Activated naive CD4-positive, alpha-beta T cell treated with anti-CD3 and anti-CD28 coated beads for 36 hours (primary cell): ENCODE measurements around the gene FOXO6. TPM values are rescaled to one million over a fixed set of nuclear protein-coding genes. Genes with fewer than 3 reads are reported as not detected.
A peak's percentile ranks its signal among the peaks of the same experiment; 100 is the strongest.

Experiments used
- CTCF ChIA-PET: fragments of 350-600 bp; sonication (Branson Sonifier 250); formaldehyde crosslinking; loops from one replicate; lab custom pipeline; 2021; ENCODE audit warnings: antibody characterized with exemption; lab: Charles Lee
- DNase-seq: peaks from one replicate; pipeline ENCODE4 v3.0.0-alpha.2; 2020
- H3K27ac Mint-ChIP-seq: one replicate; pipeline ENCODE4 v1.8.0; 2021; ENCODE audit warnings: mild to moderate bottlenecking, mixed read lengths
- H3K27me3 Mint-ChIP-seq: one replicate; pipeline ENCODE4 v1.8.0; 2021; ENCODE audit warnings: low read depth, mixed read lengths
- H3K36me3 Mint-ChIP-seq: one replicate; pipeline ENCODE4 v1.8.0; 2021; ENCODE audit warnings: low read depth, mixed read lengths
- H3K4me1 Mint-ChIP-seq: one replicate; pipeline ENCODE4 v1.8.0; 2021; ENCODE audit warnings: low read depth, mixed read lengths
- H3K4me3 Mint-ChIP-seq: one replicate; pipeline ENCODE4 v1.8.0; 2021; ENCODE audit warnings: mild to moderate bottlenecking, moderate library complexity, mixed read lengths
- H3K9me3 Mint-ChIP-seq: one replicate; pipeline ENCODE4 v1.8.0; 2021; ENCODE audit warnings: mixed read lengths
- intact Hi-C: fragments of 100-400 bp; cut with micrococcal nuclease; formaldehyde crosslinking; loops from one replicate; pipeline ENCODE4 v1.15.1; 2023
- total RNA-seq, 2 experiments: library from RNA; stranded (reverse); gene quantifications; one replicate each; pipeline ENCODE4 v1.2.3, GENCODE V29; 2021

Gene FOXO6
- total RNA-seq, 2 experiments from 2014 or later = 0.15 TPM; not detected in 1

DNA sequence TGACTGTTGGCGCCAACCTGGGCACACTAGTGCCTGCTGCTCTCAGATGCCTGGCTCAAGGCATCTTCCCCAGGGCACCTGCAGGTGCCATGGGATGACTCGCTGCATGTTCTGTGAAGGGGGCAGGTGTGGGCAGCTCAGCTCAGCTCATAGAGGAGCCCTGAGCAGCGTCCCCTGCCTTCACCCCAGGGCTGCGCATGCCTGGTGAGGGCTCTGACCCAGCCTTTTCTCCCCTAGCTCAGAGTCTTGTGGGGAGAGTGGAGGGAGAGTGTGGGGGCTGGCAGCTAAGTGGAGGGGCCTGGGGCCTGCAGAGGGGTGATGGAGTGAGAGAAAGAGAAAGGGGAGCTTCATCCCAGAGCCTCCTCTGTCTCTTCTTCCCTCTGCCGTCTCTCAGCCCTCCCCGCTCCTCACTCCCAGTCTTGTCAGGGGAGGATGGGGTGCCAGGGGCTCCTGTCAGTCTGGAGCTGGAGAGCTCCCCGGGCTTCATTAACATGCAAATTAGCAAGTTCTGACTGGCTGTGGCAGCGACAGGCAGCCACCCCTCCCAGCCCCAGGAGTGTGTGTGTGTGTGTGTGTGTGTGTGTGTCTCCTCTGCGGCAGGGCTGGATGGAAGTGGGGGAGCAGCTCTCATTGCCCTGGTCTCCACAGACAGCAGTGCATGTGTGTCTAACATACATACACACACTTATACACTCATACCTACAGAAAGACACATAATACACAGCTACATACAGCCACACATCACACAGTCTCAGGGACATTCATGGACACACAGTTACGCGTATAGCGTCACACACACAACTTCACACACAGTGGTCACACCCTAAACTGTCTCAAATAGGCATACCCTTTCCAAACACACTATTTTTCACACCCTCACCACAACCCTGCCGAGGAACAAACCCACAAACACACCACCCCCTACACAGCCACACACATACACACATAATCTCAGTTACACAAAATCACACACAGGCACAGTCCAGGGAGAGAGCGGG, 34.0 kb downstream of the FOXO6 start:
- intact Hi-C loops = no loop called here
- H3K27me3 Mint-ChIP-seq = peaks cover 15% of the 10 kb centered on the region
- no peak overlapping the region for H3K4me3 Mint-ChIP-seq
- H3K4me1 Mint-ChIP-seq = no peaks in the 10 kb centered on the region
- CTCF ChIA-PET = no interaction called here
- no peak for DNase-seq
- peaks cover 3% of the 10 kb centered on the region for H3K9me3 Mint-ChIP-seq
- no peak overlapping the region for H3K27ac Mint-ChIP-seq
- H3K36me3 Mint-ChIP-seq = no peaks in the 10 kb centered on the region

DNA sequence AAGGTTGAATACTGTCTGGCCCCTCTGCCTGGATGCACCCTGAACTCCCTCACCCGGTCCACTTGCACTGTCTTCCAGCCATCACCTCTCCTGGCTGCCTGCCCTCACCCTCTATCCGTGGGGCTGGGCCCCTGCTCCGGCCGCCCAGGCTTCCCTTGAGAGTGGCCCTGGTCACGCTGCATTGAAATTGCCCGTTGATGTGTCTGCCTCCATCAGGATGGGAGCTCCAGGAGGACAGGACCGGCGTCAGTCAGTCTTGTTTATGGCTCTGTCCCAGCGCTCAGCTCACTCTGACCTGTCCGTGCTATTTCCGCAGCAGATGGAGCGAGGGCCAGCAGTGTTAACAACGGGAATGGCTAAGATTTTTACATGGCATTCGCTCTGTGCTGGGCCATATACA, 34.9 kb downstream of the FOXO6 start:
- no peaks in the 10 kb centered on the region for H3K4me1 Mint-ChIP-seq
- intact Hi-C loops = no loop called here

DNA sequence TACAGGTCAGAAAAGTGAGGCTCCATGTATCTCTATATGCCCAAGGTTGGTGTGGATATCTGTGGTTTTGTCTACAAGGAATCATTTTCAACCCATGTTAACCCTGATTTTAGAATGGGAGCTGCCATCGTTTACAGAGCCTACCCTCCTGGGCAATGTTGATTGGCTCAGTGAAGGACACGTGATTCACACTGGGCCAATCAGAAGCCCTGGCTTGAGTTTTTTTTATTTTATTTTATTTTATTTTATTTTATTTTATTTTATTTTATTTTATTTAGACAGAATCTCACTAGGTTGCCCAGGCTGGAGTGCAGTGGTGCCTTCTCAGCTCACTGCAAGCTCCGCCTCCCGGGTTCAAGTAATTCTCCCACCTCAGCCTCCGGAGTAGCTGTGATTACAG, 35.8 kb downstream of the FOXO6 start:
- intact Hi-C loops = no loop called here
- peaks cover 17% of the 10 kb centered on the region for H3K27me3 Mint-ChIP-seq
- DNase-seq = no peak
- H3K36me3 Mint-ChIP-seq = no peaks in the 10 kb centered on the region
- H3K27ac Mint-ChIP-seq = no peak overlapping the region
- H3K4me3 Mint-ChIP-seq = no peak overlapping the region
- H3K4me1 Mint-ChIP-seq = no peaks in the 10 kb centered on the region
- H3K9me3 Mint-ChIP-seq = peaks cover 3% of the 10 kb centered on the region
- CTCF ChIA-PET = interaction anchor here (1.6 kb wide), 1 partner anchor 74 kb away, joined by 3 read pairs; no protein-coding TSS in a partner anchor

More for the DNA sequence above, 34.9 kb downstream of the FOXO6 start:
- DNase-seq = no peak
- no peak overlapping the region for H3K4me3 Mint-ChIP-seq
- no peaks in the 10 kb centered on the region for H3K36me3 Mint-ChIP-seq
- H3K27ac Mint-ChIP-seq = no peak overlapping the region
- H3K27me3 Mint-ChIP-seq = peaks cover 15% of the 10 kb centered on the region
- CTCF ChIA-PET = no interaction called here
- peaks cover 3% of the 10 kb centered on the region for H3K9me3 Mint-ChIP-seq

DNA sequence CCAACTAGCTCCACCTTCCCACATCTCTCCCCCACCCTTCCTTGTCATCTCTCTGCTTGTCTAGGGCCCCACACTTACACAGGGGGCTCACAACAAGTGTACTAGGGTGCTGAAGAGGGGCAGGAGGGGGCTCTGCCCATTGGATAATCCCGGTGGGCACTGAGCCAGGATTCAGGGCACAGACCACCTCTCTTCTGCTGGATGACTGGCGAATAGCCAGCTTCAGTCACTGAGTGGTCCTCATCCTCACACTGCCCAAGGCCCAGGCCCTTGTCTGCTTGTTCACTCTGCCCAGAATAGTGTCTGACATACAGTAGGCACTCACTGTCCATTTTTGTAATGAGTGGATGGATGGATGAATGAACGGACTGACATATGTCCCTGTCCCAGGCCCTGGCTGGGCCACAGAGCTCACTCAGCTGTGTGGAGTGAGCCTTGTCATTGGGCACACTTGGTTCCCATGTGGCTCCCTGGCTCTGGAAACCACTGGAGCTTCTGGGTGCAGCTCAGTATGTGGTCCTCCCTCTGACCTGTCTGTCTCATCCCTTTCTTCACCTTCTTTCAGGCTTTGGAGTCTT, 36.6 kb downstream of the FOXO6 start:
- Mint-ChIP-seq H3K4me1 (no peaks in the 10 kb centered on the region), H3K36me3 (no peaks in the 10 kb centered on the region), H3K9me3 (peaks cover 3% of the 10 kb centered on the region), H3K27me3 (peaks cover 22% of the 10 kb centered on the region), H3K27ac (no peak overlapping the region), H3K4me3 (no peak overlapping the region)
- CTCF ChIA-PET = interaction anchor here (0.6 to 1.6 kb wide), 3 partner anchors 40 to 115 kb away, joined by 3 read pairs; no protein-coding TSS in a partner anchor
- intact Hi-C loops = no loop called here
- no peak for DNase-seq

DNA sequence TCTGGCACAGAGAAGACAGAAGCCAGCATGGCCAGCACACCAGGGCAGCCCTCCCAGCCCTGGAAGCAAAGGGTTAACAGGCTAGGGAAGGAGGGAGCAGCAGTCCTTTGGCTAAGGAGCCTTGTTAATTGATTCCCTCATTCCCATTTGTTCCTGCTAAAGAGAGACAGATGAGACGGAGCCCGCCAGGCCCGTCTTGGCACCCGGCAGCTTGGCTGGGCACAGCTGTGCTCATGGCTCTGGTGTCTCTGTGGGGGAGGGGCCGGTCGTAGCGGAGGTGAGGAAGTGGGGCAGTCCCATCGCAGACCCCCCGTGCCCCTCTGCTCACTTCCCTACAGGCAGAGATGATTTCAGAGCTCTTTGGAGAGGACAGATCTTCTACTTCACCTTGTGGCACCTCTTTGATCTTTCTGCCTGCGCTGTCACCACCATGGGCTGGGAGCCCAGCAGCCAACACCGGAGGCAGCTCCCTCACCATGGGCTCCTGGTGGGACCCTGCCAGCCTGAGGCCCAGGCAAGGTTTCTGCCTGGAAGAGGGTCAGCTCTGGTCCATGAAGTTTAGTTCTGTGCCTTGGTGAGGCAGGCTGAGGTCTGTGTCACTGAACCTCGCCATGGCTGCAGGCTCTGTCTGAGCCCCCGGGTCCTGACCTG, 38.0 kb downstream of the FOXO6 start:
- no peaks in the 10 kb centered on the region for H3K4me1 Mint-ChIP-seq
- no peak overlapping the region for H3K4me3 Mint-ChIP-seq
- peaks cover 25% of the 10 kb centered on the region for H3K27me3 Mint-ChIP-seq
- intact Hi-C loops = no loop called here
- peaks cover 3% of the 10 kb centered on the region for H3K9me3 Mint-ChIP-seq
- H3K36me3 Mint-ChIP-seq = no peaks in the 10 kb centered on the region
- CTCF ChIA-PET = interaction anchor here (1.6 kb wide), 1 partner anchor 117 kb away, joined by 3 read pairs; no protein-coding TSS in a partner anchor
- H3K27ac Mint-ChIP-seq = no peak overlapping the region
- DNase-seq = no peak

DNA sequence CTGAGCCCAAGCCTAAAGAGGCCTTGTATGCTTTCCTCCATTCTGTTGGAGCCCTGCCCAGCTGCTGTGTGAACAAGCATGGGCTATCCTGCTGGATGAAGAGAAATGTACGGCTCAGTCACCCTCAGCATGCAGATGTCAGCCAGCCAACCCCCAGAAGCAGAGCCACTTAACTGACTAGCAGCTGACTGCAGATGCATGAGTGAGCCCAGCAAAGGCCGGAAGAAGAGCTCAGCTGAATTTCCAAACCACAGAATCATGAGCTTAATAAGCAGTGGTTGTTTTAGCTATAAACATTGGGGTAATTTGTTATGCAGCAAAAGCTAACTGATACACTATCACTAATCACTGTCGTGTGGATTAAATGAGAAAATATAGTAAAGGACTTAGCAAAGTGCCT, 39.0 kb downstream of the FOXO6 start:
- no peak for DNase-seq
- CTCF ChIA-PET = interaction anchor here (1.1 to 1.2 kb wide), 2 partner anchors 18 to 120 kb away, joined by 3 to 4 read pairs; no protein-coding TSS in a partner anchor
- Mint-ChIP-seq H3K27ac (no peak overlapping the region), H3K4me3 (no peak overlapping the region), H3K4me1 (no peaks in the 10 kb centered on the region), H3K36me3 (no peaks in the 10 kb centered on the region), H3K27me3 (peaks cover 25% of the 10 kb centered on the region), H3K9me3 (peaks cover 3% of the 10 kb centered on the region)
- intact Hi-C loops = no loop called here

DNA sequence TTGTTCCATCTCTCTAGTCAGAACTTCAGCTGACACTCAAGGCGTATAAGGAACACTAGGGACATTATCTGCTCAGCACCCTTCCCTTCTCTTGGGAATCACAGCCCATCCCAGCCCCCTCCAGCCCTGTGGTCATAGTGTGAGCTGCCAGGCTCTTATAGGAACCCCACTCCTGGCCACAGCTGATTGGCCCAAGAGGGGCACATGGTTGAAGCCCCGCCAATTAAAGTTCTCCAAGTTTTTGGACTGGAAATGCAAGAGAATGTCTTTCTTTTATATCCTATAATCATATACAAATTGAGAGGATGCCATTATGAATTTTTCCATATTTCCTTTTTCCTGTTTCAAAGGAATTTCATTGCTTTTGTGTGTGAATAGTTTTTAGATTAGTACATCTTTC, 40.7 kb downstream of the FOXO6 start:
- intact Hi-C loops = no loop called here
- Mint-ChIP-seq H3K4me1 (no peaks in the 10 kb centered on the region), H3K36me3 (no peaks in the 10 kb centered on the region), H3K27ac (no peak overlapping the region), H3K27me3 (peaks cover 11% of the 10 kb centered on the region), H3K4me3 (no peak overlapping the region), H3K9me3 (peaks cover 3% of the 10 kb centered on the region)
- DNase-seq = no peak
- CTCF ChIA-PET = interaction anchor here (0.9 kb wide), 1 partner anchor 120 kb away, joined by 3 read pairs; no protein-coding TSS in a partner anchor

DNA sequence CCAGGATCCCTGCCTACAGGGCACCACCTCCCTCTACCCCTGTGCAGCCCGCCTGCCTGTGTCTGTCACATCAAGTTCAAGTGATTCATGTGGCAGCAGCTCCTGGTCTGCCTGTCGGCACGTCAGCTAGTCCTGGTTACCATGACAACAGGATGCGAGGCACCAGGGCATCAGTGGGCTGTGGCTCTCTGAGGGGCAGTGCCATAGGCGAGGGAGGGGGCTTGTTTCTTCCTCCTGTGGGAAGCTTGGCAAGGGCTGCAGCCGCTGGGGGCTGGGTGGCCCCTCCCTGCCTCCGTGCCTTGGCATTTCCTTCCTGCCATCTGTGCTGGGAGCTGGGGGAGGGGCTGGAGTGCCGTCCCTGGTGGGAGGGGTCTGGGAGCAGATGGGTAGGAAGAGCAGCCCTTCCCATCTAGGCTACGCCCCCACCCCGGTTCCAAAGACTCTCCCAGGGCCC, 43.1 kb downstream of the FOXO6 start:
- peak; percentile 41 for DNase-seq
- CTCF ChIA-PET = no interaction called here
- intact Hi-C loops = no loop called here
- peaks cover 14% of the 10 kb centered on the region for H3K27me3 Mint-ChIP-seq
- no peak overlapping the region for H3K27ac Mint-ChIP-seq
- no peaks in the 10 kb centered on the region for H3K4me1 Mint-ChIP-seq
- H3K4me3 Mint-ChIP-seq = no peak overlapping the region
- H3K9me3 Mint-ChIP-seq = peaks cover 3% of the 10 kb centered on the region
- no peaks in the 10 kb centered on the region for H3K36me3 Mint-ChIP-seq

DNA sequence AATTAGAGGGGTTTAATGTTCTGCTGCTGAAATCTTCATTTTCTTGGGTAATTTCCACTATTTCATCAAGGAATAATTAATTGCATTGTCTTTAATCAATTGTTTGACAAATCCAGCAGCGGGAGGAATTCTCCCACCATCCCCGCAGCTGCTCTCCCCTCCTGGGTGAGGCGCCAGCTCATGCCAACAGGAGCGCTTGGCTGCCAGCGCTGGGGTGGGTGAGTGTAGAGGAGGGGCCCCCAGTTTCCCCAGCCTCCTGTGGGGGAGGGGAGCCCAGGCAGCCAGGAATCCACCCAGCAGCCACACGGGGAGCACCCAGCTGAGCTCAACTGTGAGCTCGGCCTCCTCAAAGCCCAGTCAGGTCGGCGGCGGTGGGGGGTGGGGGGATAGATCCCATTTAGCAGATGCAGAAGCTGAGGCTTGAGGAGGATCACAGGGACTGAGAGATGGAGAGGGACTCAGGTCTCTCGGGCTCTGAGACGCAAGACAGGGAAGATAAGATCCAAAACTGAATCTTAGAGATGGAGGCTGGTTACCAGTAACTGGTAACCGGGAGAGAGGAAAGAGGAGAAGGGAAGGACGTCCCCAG, 46.5 kb downstream of the FOXO6 start:
- no peak for DNase-seq
- H3K36me3 Mint-ChIP-seq = no peaks in the 10 kb centered on the region
- intact Hi-C loops = no loop called here
- H3K4me3 Mint-ChIP-seq = no peak overlapping the region
- H3K27me3 Mint-ChIP-seq = peaks cover 16% of the 10 kb centered on the region
- peaks cover 3% of the 10 kb centered on the region for H3K9me3 Mint-ChIP-seq
- CTCF ChIA-PET = interaction anchor here (1.4 kb wide), 1 partner anchor 140 kb away, joined by 3 read pairs; no protein-coding TSS in a partner anchor
- H3K4me1 Mint-ChIP-seq = no peaks in the 10 kb centered on the region
- H3K27ac Mint-ChIP-seq = no peak overlapping the region

DNA sequence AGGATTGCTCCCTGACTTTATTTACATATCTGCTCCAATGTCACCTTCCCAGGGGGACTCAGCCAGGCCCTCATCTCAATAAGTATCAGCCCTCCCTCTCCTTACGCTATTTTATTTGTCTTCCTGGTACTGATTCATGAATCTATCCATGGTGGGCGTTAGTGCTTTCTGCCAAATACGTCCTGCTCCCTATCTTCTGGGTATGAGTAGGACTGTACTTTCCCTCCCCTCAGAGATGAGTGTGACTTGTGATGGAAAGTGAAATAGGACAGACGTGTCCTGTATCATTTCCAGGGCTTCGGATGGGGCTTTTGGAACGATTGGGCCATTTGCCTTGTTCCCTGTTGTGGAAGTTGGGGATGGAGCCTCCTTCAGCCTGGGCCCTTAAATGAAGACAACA, 47.5 kb downstream of the FOXO6 start:
- Mint-ChIP-seq H3K4me3 (no peak overlapping the region), H3K9me3 (peaks cover 3% of the 10 kb centered on the region), H3K4me1 (no peaks in the 10 kb centered on the region), H3K27me3 (peaks cover 13% of the 10 kb centered on the region), H3K36me3 (no peaks in the 10 kb centered on the region), H3K27ac (no peak overlapping the region)
- DNase-seq = no peak
- CTCF ChIA-PET = interaction anchor here (1.4 kb wide), 1 partner anchor 141 kb away, joined by 3 read pairs; no protein-coding TSS in a partner anchor
- intact Hi-C loops = no loop called here

DNA sequence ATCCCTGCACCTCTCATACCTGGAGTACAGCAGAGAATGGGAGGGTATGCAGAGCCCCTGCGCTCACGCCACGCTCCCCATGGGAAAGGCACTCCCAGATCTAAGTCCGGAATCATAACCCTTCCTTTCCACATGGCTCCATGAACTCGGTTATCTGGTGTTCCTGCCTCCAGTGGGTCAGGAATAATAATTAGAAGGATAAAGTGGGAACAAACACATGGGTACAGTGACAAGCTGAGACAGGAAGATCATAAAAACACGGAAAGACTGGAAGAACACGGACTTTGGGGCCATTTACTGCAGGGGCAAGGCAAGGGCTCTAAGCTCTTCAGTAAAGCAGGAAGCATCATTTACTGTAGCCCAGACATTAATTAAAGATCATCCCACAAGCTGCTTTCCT, 48.6 kb downstream of the FOXO6 start:
- CTCF ChIA-PET = interaction anchor here (1.0 kb wide), 1 partner anchor 143 kb away, joined by 3 read pairs; no protein-coding TSS in a partner anchor
- Mint-ChIP-seq H3K4me3 (no peak overlapping the region), H3K27ac (no peak overlapping the region), H3K4me1 (no peaks in the 10 kb centered on the region), H3K27me3 (peaks cover 13% of the 10 kb centered on the region), H3K36me3 (no peaks in the 10 kb centered on the region), H3K9me3 (peaks cover 3% of the 10 kb centered on the region)
- intact Hi-C loops = no loop called here
- DNase-seq = no peak
